H1 (cell line): ENCODE results near the gene IKZF3. TPM values are rescaled to one million over a fixed set of nuclear protein-coding genes. Genes with fewer than 3 reads are reported as not detected.

Experiments used
- CTCF ChIA-PET: fragments of 300-600 bp; sonication (Branson Sonifier 250); formaldehyde crosslinking; loops from one replicate; lab custom pipeline; 2021; ENCODE audit not compliant: partially characterized antibody; lab: Charles Lee
- POLR2A ChIA-PET: fragments of 300-600 bp; sonication (Branson Sonifier 250); formaldehyde crosslinking; loops from one replicate; lab custom pipeline; 2021; ENCODE audit warnings: inconsistent platforms; ENCODE audit not compliant: partially characterized antibody; lab: Charles Lee
- DNase-seq, 2 experiments: peaks; one replicate each; pipeline versions ENCODE4 v3.0.0 to v3.0.0-alpha.2; 2010 to 2022; ENCODE audit warnings: low spot score in 2 of 2, low read depth in 1 of 2, mixed read lengths in 1 of 2
- FAIRE-seq: peaks from 2 replicates; lab custom pipeline; 2011; peaks lifted over from hg19 to GRCh38; lab: Jason Lieb, UNC
- H2AFZ ChIP-seq: 2 replicates; pipeline ENCODE4 v1.8.1; 2012; ENCODE audit warnings: low read length, inconsistent platforms
- H2AK5ac ChIP-seq: 2 replicates; pipeline ENCODE4 v1.6.1; 2013; ENCODE audit warnings: low read depth, low read length
- H2BK120ac ChIP-seq: replicated peaks from 2 replicates; pipeline ENCODE3; 2013; ENCODE audit warnings: low read depth, low read length, inconsistent platforms
- H2BK12ac ChIP-seq: 2 replicates; pipeline ENCODE4 v1.6.1; 2013; ENCODE audit warnings: low read depth, low read length
- H2BK15ac ChIP-seq: 2 replicates; pipeline ENCODE4 v1.6.1; 2013; ENCODE audit warnings: low read length
- H2BK20ac ChIP-seq: 2 replicates; pipeline ENCODE4 v1.6.1; 2013; ENCODE audit warnings: low read length
- H2BK5ac ChIP-seq: 2 replicates; pipeline ENCODE4 v1.6.1; 2013; ENCODE audit warnings: low read depth, low read length
- H3K14ac ChIP-seq: 2 replicates; pipeline ENCODE4 v1.6.1; 2013; ENCODE audit warnings: inconsistent platforms; ENCODE audit not compliant: insufficient read length
- H3K18ac ChIP-seq: 2 replicates; pipeline ENCODE4 v1.6.1; 2013; ENCODE audit warnings: low read length; ENCODE audit errors: extremely low read depth
- H3K23ac ChIP-seq: 2 replicates; pipeline ENCODE4 v1.6.1; 2013; ENCODE audit warnings: inconsistent platforms; ENCODE audit not compliant: insufficient read length
- H3K23me2 ChIP-seq: 2 replicates; pipeline ENCODE4 v1.6.1; 2013; ENCODE audit warnings: low read depth, low read length
- H3K27ac ChIP-seq: 2 replicates; pipeline ENCODE4 v1.6.1; 2011; ENCODE audit warnings: low read depth, low read length, inconsistent platforms
- H3K27me3 ChIP-seq, 4 experiments: replicated peaks in 1 of 4; 1 replicate in 1 of 4; 2 replicates in 3 of 4; pipeline versions ENCODE4 v1.6.1 to v1.8.1; 2011 to 2013; ENCODE audit warnings: low read length in 3 of 4, mild to moderate bottlenecking in 3 of 4, inconsistent platforms in 2 of 4, mixed read lengths in 2 of 4, moderate library complexity in 1 of 4; ENCODE audit not compliant: control insufficient read depth in 3 of 4, insufficient read depth in 3 of 4; ENCODE audit errors: extremely low read depth in 1 of 4
- H3K36me3 ChIP-seq, 4 experiments: 2 replicates each; pipeline versions ENCODE4 v1.6.1 to v1.8.1; 2011 to 2013; ENCODE audit warnings: mild to moderate bottlenecking in 4 of 4, low read length in 3 of 4, moderate library complexity in 2 of 4, control low read depth in 1 of 4, inconsistent platforms in 1 of 4; ENCODE audit not compliant: insufficient read depth in 4 of 4, control insufficient read depth in 2 of 4
- H3K4ac ChIP-seq: replicated peaks from 2 replicates; pipeline ENCODE3; 2013; ENCODE audit warnings: low read length, low read depth, mixed read lengths, inconsistent platforms; ENCODE audit not compliant: insufficient read length
- H3K4me1 ChIP-seq, 4 experiments: replicated peaks in 1 of 4; 1 replicate in 1 of 4; 2 replicates in 3 of 4; pipeline versions ENCODE4 v1.6.1 to v1.8.1; 2011 to 2013; ENCODE audit warnings: low read length in 3 of 4, inconsistent platforms in 2 of 4, mixed read lengths in 1 of 4; ENCODE audit not compliant: insufficient read depth in 4 of 4, control insufficient read depth in 3 of 4
- H3K4me2 ChIP-seq, 2 experiments: 2 replicates each; pipeline versions ENCODE4 v1.6.1 to v1.8.1; 2011 to 2013; ENCODE audit warnings: low read depth in 2 of 2, low read length in 2 of 2, control low read depth in 1 of 2, inconsistent platforms in 1 of 2, mild to moderate bottlenecking in 1 of 2; ENCODE audit not compliant: insufficient read depth in 1 of 2
- H3K4me3 ChIP-seq, 4 experiments: fragments of 200-600, 300-600 bp in 1 of 4; sonication (generic), shearing (Covaris generic), sonication (Bioruptor Twin) in 1 of 4; 2 replicates each; pipeline versions ENCODE4 v1.5.1 to v1.8.1; 2011 to 2016; ENCODE audit warnings: low read length in 4 of 4, low read depth in 3 of 4, control low read depth in 2 of 4, inconsistent platforms in 2 of 4, mild to moderate bottlenecking in 2 of 4, mixed read lengths in 1 of 4, moderate library complexity in 1 of 4; ENCODE audit not compliant: insufficient read depth in 2 of 4; ENCODE audit errors: extremely low read depth in 1 of 4
- H3K56ac ChIP-seq: replicated peaks from 2 replicates; pipeline ENCODE3; 2013; ENCODE audit warnings: low read depth, mild to moderate bottlenecking, mixed read lengths, low read length, inconsistent platforms; ENCODE audit not compliant: insufficient read length
- H3K79me1 ChIP-seq: 2 replicates; pipeline ENCODE4 v1.6.1; 2013; ENCODE audit warnings: low read depth, low read length, control low read depth
- H3K79me2 ChIP-seq, 2 experiments: 2 replicates each; pipeline versions ENCODE4 v1.6.1 to v1.8.1; 2012 to 2013; ENCODE audit warnings: low read length in 2 of 2, mild to moderate bottlenecking in 2 of 2, inconsistent platforms in 1 of 2; ENCODE audit not compliant: insufficient read depth in 2 of 2, control insufficient read depth in 1 of 2
- H3K9ac ChIP-seq, 4 experiments: replicated peaks in 1 of 4; 1 replicate in 1 of 4; 2 replicates in 3 of 4; pipeline versions ENCODE4 v1.6.1 to v1.8.1; 2011 to 2013; ENCODE audit warnings: low read depth in 3 of 4, low read length in 3 of 4, control low read depth in 2 of 4, mild to moderate bottlenecking in 2 of 4, moderate library complexity in 2 of 4, inconsistent platforms in 1 of 4; ENCODE audit errors: extremely low read depth in 1 of 4
- H3K9me3 ChIP-seq, 2 experiments: 2 replicates each; pipeline versions ENCODE4 v1.6.1 to v1.8.1; 2012 to 2013; ENCODE audit warnings: mild to moderate bottlenecking in 2 of 2, moderate library complexity in 2 of 2, control low read depth in 1 of 2, inconsistent platforms in 1 of 2, low read depth in 1 of 2, low read length in 1 of 2, mixed read lengths in 1 of 2; ENCODE audit not compliant: insufficient read depth in 2 of 2
- H4K20me1 ChIP-seq, 2 experiments: replicated peaks in 1 of 2; 2 replicates each; pipeline versions ENCODE3 to v1.8.1; 2011 to 2013; ENCODE audit warnings: inconsistent platforms in 2 of 2, low read length in 2 of 2, mild to moderate bottlenecking in 1 of 2; ENCODE audit not compliant: insufficient read depth in 2 of 2, control insufficient read depth in 1 of 2
- H4K5ac ChIP-seq: 2 replicates; pipeline ENCODE4 v1.6.1; 2013; ENCODE audit warnings: low read length, low read depth, mixed read lengths, inconsistent platforms; ENCODE audit not compliant: insufficient read length
- H4K8ac ChIP-seq: 2 replicates; pipeline ENCODE4 v1.8.0; 2013; ENCODE audit warnings: mild to moderate bottlenecking, moderate library complexity, low read length, inconsistent platforms; ENCODE audit not compliant: insufficient read depth; ENCODE audit errors: extremely low read depth
- H4K91ac ChIP-seq: replicated peaks from 2 replicates; pipeline ENCODE3; 2013; ENCODE audit warnings: low read length, mixed read lengths, inconsistent platforms; ENCODE audit not compliant: insufficient read length
- CTBP2 ChIP-seq: IDR thresholded peaks from 2 replicates; pipeline ENCODE4 v1.7.0; 2011; ENCODE audit warnings: borderline replicate concordance, mild to moderate bottlenecking, moderate library complexity, mixed read lengths, low read length; ENCODE audit not compliant: insufficient read depth, insufficient read length
- CTCF ChIP-seq, 3 experiments: IDR thresholded peaks; 1 replicate in 2 of 3; 2 replicates in 1 of 3; pipeline versions ENCODE4 v1.5.1 to v1.6.1; 2011; ENCODE audit warnings: low read length in 3 of 3, mild to moderate bottlenecking in 3 of 3, inconsistent platforms in 2 of 3, low read depth in 1 of 3, moderate library complexity in 1 of 3; ENCODE audit not compliant: insufficient read depth in 1 of 3; ENCODE audit errors: control extremely low read depth in 1 of 3
- EGR1 ChIP-seq: IDR thresholded peaks from 2 replicates; pipeline ENCODE4 v1.6.1; 2011; ENCODE audit warnings: low read depth, low read length, borderline replicate concordance
- GTF2F1 ChIP-seq: IDR thresholded peaks from 2 replicates; pipeline ENCODE4 v1.6.1; 2012; ENCODE audit warnings: low read depth, low read length, improper control_type of control experiment, borderline replicate concordance
- HDAC6 ChIP-seq: IDR thresholded peaks from one replicate; pipeline ENCODE4 v1.7.1; 2012; ENCODE audit warnings: low read depth, mild to moderate bottlenecking, inconsistent platforms, low read length, moderate library complexity
- POLR2AphosphoS5 ChIP-seq: IDR thresholded peaks from 2 replicates; pipeline ENCODE4 v1.6.1; 2011; ENCODE audit warnings: low read depth, low read length
- RAD21 ChIP-seq, 2 experiments: IDR thresholded peaks in 1 of 2; conservative IDR thresholded peaks in 1 of 2; 2 replicates each; pipeline ENCODE4 v1.6.1; 2011; ENCODE audit warnings: low read depth in 2 of 2, low read length in 2 of 2, improper control_type of control experiment in 1 of 2, inconsistent platforms in 1 of 2, mild to moderate bottlenecking in 1 of 2, moderate library complexity in 1 of 2
- SP1 ChIP-seq: IDR thresholded peaks from 2 replicates; pipeline ENCODE4 v1.6.1; 2011; ENCODE audit warnings: low read depth, low read length
- TBP ChIP-seq: IDR thresholded peaks from 2 replicates; pipeline ENCODE4 v1.6.1; 2011; ENCODE audit warnings: low read depth, low read length, improper control_type of control experiment
- TEAD4 ChIP-seq: IDR thresholded peaks from 2 replicates; pipeline ENCODE4 v1.6.1; 2012; ENCODE audit warnings: low read depth, low read length, inconsistent platforms, mixed read lengths
- polyA plus RNA-seq, 7 experiments: library from polyadenylated mRNA; depleted of rRNA in 3 of 7; stranded (reverse) in 5 of 7; unstranded in 2 of 7; fragments of >200 nt in 5 of 7; fragments of 200-250 nt in 2 of 7; gene quantifications; 1 replicate in 5 of 7; 2 replicates in 1 of 7; 4 replicates in 1 of 7; pipeline versions ENCODE4 v1.2.1 to v1.2.3, GENCODE V29; 2011 to 2013; ENCODE audit warnings: missing spikeins in 2 of 7, mixed read lengths in 2 of 7
- total RNA-seq: library from RNA; stranded (reverse); fragmentation: NEBNext Ultra II Directional; extraction: Animal tissue kit (Norgen Biotek cat#: 25700); gene quantifications from 2 replicates; pipeline ENCODE4 v1.2.1, GENCODE V29; 2021

Gene IKZF3
- total and polyA plus RNA-seq, 2 of the 8 experiments (the other 6 are each of a cell fraction or from before 2014, with no cell fraction given): 0.23 to 0.56 TPM

GRCh38 chr17:39772415-39772814, 91.7 kb downstream of the IKZF3 start:
- POLR2A ChIA-PET: no interaction called here
- TF ChIP-seq TEAD4: no peak
- TF ChIP-seq POLR2AphosphoS5: no peak
- TF ChIP-seq RAD21 (IDR thresholded peaks at IDR 0.05 in 1 of 2, conservative IDR thresholded peaks at IDR 0.05 in 1 of 2; ENCODE audit: low read depth in 2 of 2, low read length in 2 of 2): no peak
- TF ChIP-seq CTBP2: no peak
- no peak for TF ChIP-seq EGR1
- TF ChIP-seq SP1: no peak
- no peak for TF ChIP-seq CTCF (IDR thresholded peaks at IDR 0.05; ENCODE audit: control extremely low read depth in 1 of 3, insufficient read depth in 1 of 3, low read depth in 1 of 3, low read length in 3 of 3)
- no peak for TF ChIP-seq HDAC6
- no peak for TF ChIP-seq TBP
- TF ChIP-seq GTF2F1: no peak
- TF ChIP-seq, all 59 proteins: peak for 0

More at GRCh38 chr17:39772415-39772814, 91.7 kb downstream of the IKZF3 start:
- Histone ChIP-seq H3K14ac (no peak overlapping the region), H3K23me2 (no peaks in the 10 kb centered on the region), H3K4me3 (no peak overlapping the region), H3K27ac (no peak overlapping the region), H3K27me3 (no peaks in the 10 kb centered on the region), H3K4me1 (no peaks in the 10 kb centered on the region; a peak in 1 of 7 replicates), H3K56ac (no peak overlapping the region), H3K9ac (no peak overlapping the region; a peak in 1 of 7 replicates), H2AK5ac (no peak overlapping the region), H3K36me3 (no peaks in the 10 kb centered on the region), H3K4ac (no peak overlapping the region), H3K9me3 (no peaks in the 10 kb centered on the region), H3K4me2 (no peak overlapping the region), H3K79me2 (no peaks in the 10 kb centered on the region), H2BK120ac (no peak overlapping the region), H4K91ac (no peak overlapping the region), H3K18ac (no peak overlapping the region), H2BK5ac (no peak overlapping the region), H4K5ac (no peak overlapping the region), H4K8ac (no peak overlapping the region), H2AFZ (no peak overlapping the region; the same call in 1 of the 2 replicates), H3K23ac (no peak overlapping the region), H2BK20ac (no peak overlapping the region), H4K20me1 (no peaks in the 10 kb centered on the region), H2BK12ac (no peak overlapping the region), H2BK15ac (no peak overlapping the region), H3K79me1 (no peaks in the 10 kb centered on the region)
- DNase-seq (no peak), FAIRE-seq (no peak)
- CTCF ChIA-PET: no interaction called here
